Neural cell (in vitro differentiated cells): ENCODE data around the gene ABCC3. TPM values are rescaled to one million over a fixed set of nuclear protein-coding genes. Genes with fewer than 3 reads are reported as not detected.
A peak's percentile ranks its signal among the peaks of the same experiment; 100 is the strongest.

Experiments
- H2AFZ ChIP-seq: fragments of 200-600, 300-800 bp; sonication (generic), shearing (Covaris generic); 2 replicates; pipeline ENCODE4 v1.6.0; 2014; ENCODE audit warnings: low read depth, mild to moderate bottlenecking, antibody characterized with exemption, low read length, moderate library complexity
- H3F3A ChIP-seq: fragments of 200-600 bp; shearing (Covaris generic); 2 replicates; pipeline ENCODE4 v1.6.1; 2016; ENCODE audit warnings: mild to moderate bottlenecking, moderate library complexity, mixed read lengths, antibody characterized with exemption, low read length; ENCODE audit not compliant: insufficient read depth, poor library complexity, severe bottlenecking
- H3K27ac ChIP-seq: fragments of 200-600, 300-800 bp; sonication (generic), shearing (Covaris generic); 2 replicates; pipeline ENCODE4 v1.5.1; 2014; ENCODE audit warnings: mild to moderate bottlenecking, low read length, moderate library complexity
- H3K27me3 ChIP-seq: fragments of 300-800, 200-600 bp; sonication (generic), shearing (Covaris generic); 2 replicates; pipeline ENCODE4 v1.6.0; 2014; ENCODE audit warnings: mild to moderate bottlenecking, low read depth, low read length, moderate library complexity; ENCODE audit not compliant: insufficient read depth
- H3K36me3 ChIP-seq: fragments of 300-800, 200-600 bp; sonication (generic), shearing (Covaris generic); 2 replicates; pipeline ENCODE4 v1.5.1; 2014; ENCODE audit warnings: mild to moderate bottlenecking, antibody characterized with exemption, low read length, moderate library complexity; ENCODE audit not compliant: insufficient read depth
- H3K4me2 ChIP-seq: fragments of 300-800, 200-600 bp; sonication (generic), shearing (Covaris generic); 2 replicates; pipeline ENCODE4 v1.6.0; 2014; ENCODE audit warnings: mild to moderate bottlenecking, low read length
- H3K4me3 ChIP-seq: fragments of 300-800, 200-600 bp; sonication (generic), shearing (Covaris generic); 2 replicates; pipeline ENCODE4 v1.5.1; 2014; ENCODE audit warnings: mild to moderate bottlenecking, low read length, moderate library complexity
- H3K79me2 ChIP-seq: fragments of 200-600 bp; shearing (Covaris generic); replicated peaks from 2 replicates; pipeline ENCODE4 v1.6.0; 2014; ENCODE audit warnings: mild to moderate bottlenecking, low read length, moderate library complexity; ENCODE audit not compliant: insufficient read depth
- H3K9ac ChIP-seq: fragments of 300-800, 200-600 bp; sonication (generic), shearing (Covaris generic); 2 replicates; pipeline ENCODE4 v1.6.1; 2016; ENCODE audit warnings: mild to moderate bottlenecking, low read length, mixed read lengths
- H3K9me2 ChIP-seq: fragments of 200-600 bp; shearing (Covaris generic); 2 replicates; pipeline ENCODE4 v1.6.1; 2016; ENCODE audit warnings: mild to moderate bottlenecking, low read length, mixed read lengths; ENCODE audit not compliant: insufficient read depth
- H3K9me3 ChIP-seq: fragments of 200-600, 300-800 bp; sonication (generic), shearing (Covaris generic); 2 replicates; pipeline ENCODE4 v1.6.1; 2016; ENCODE audit warnings: mild to moderate bottlenecking, mixed run types, low read length, moderate library complexity, mixed read lengths
- H4K20me1 ChIP-seq: fragments of 200-600 bp; shearing (Covaris generic); 2 replicates; pipeline ENCODE4 v1.6.1; 2016; ENCODE audit warnings: mild to moderate bottlenecking, mixed run types; ENCODE audit not compliant: insufficient read depth
- EP300 ChIP-seq: fragments of 450-650 bp; conservative IDR thresholded peaks from 2 replicates; pipeline ENCODE4 v1.6.1; 2014; ENCODE audit warnings: antibody characterized with exemption, mild to moderate bottlenecking, moderate library complexity; ENCODE audit not compliant: poor library complexity, severe bottlenecking
- EZH2 ChIP-seq: fragments of 200-600, 300-800 bp; shearing (Covaris generic), sonication (generic); IDR thresholded peaks from 2 replicates; pipeline ENCODE4 v1.6.1; 2014; ENCODE audit warnings: antibody characterized with exemption, low read length, borderline replicate concordance, mild to moderate bottlenecking; ENCODE audit not compliant: insufficient read depth, poor library complexity, severe bottlenecking
- MXI1 ChIP-seq: fragments of 450-650 bp; conservative IDR thresholded peaks from 2 replicates; pipeline ENCODE4 v1.6.1; 2014; ENCODE audit warnings: antibody characterized with exemption, mild to moderate bottlenecking; ENCODE audit not compliant: poor library complexity, severe bottlenecking
- POLR2AphosphoS5 ChIP-seq: IDR thresholded peaks from 2 replicates; pipeline ENCODE4 v1.6.1; 2012
- RAD21 ChIP-seq: fragments of 450-650 bp; conservative IDR thresholded peaks from 2 replicates; pipeline ENCODE4 v1.6.1; 2014; ENCODE audit warnings: antibody characterized with exemption, mild to moderate bottlenecking, moderate library complexity
- SMC3 ChIP-seq: fragments of 450-650 bp; conservative IDR thresholded peaks from 2 replicates; pipeline ENCODE4 v1.6.1; 2014; ENCODE audit warnings: antibody characterized with exemption, mild to moderate bottlenecking, moderate library complexity; ENCODE audit not compliant: poor library complexity
- TAF1 ChIP-seq: IDR thresholded peaks from 2 replicates; pipeline ENCODE4 v1.6.1; 2012; ENCODE audit warnings: low read depth
- polyA plus RNA-seq: library from polyadenylated mRNA; depleted of rRNA; stranded (reverse); fragments of >200 nt; gene quantifications from 2 replicates; pipeline ENCODE4 v1.2.3, GENCODE V29; 2014
- TF ChIP-seq, protein P1 (sequence below): IDR thresholded peaks from 2 replicates; pipeline ENCODE4 v1.6.1; 2012; ENCODE audit warnings: borderline replicate concordance
- TF ChIP-seq, protein P2 (sequence below): fragments of 450-650 bp; IDR thresholded peaks from 2 replicates; pipeline ENCODE4 v1.5.1; 2014; ENCODE audit warnings: antibody characterized with exemption, mild to moderate bottlenecking, moderate library complexity; ENCODE audit not compliant: poor library complexity, severe bottlenecking

Gene ABCC3
- polyA plus RNA-seq, 1 donor from 2014 or later = not detected

DNA sequence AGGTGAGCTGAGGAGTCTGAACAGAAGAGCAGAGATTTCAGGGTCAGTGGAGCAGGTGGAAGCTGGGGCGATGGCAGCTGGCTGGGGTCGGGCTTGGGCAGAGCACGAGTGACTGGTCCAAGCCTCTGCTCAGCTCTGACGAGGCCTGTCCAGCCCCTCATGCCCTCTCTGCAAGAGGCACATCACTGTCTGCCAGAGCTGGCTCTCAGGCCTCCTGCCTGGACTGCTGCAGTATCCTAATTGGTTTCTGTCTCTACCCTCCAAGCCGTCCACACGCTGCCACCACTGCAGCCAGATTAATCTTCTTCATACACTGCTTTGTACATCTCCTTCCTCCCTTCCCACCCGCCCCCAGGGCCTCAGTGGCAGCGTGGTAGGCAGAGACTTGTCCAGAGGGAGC, 48.8 kb upstream of the ABCC3 start:
- no peak overlapping the region for H3K9ac ChIP-seq
- TF ChIP-seq EZH2 = no peak
- TF ChIP-seq, protein P1, sequence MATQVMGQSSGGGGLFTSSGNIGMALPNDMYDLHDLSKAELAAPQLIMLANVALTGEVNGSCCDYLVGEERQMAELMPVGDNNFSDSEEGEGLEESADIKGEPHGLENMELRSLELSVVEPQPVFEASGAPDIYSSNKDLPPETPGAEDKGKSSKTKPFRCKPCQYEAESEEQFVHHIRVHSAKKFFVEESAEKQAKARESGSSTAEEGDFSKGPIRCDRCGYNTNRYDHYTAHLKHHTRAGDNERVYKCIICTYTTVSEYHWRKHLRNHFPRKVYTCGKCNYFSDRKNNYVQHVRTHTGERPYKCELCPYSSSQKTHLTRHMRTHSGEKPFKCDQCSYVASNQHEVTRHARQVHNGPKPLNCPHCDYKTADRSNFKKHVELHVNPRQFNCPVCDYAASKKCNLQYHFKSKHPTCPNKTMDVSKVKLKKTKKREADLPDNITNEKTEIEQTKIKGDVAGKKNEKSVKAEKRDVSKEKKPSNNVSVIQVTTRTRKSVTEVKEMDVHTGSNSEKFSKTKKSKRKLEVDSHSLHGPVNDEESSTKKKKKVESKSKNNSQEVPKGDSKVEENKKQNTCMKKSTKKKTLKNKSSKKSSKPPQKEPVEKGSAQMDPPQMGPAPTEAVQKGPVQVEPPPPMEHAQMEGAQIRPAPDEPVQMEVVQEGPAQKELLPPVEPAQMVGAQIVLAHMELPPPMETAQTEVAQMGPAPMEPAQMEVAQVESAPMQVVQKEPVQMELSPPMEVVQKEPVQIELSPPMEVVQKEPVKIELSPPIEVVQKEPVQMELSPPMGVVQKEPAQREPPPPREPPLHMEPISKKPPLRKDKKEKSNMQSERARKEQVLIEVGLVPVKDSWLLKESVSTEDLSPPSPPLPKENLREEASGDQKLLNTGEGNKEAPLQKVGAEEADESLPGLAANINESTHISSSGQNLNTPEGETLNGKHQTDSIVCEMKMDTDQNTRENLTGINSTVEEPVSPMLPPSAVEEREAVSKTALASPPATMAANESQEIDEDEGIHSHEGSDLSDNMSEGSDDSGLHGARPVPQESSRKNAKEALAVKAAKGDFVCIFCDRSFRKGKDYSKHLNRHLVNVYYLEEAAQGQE = no peak
- TF ChIP-seq EP300 = no peak
- no peak for TF ChIP-seq RAD21
- no peak for TF ChIP-seq POLR2AphosphoS5
- no peak overlapping the region for H3K4me3 ChIP-seq

DNA sequence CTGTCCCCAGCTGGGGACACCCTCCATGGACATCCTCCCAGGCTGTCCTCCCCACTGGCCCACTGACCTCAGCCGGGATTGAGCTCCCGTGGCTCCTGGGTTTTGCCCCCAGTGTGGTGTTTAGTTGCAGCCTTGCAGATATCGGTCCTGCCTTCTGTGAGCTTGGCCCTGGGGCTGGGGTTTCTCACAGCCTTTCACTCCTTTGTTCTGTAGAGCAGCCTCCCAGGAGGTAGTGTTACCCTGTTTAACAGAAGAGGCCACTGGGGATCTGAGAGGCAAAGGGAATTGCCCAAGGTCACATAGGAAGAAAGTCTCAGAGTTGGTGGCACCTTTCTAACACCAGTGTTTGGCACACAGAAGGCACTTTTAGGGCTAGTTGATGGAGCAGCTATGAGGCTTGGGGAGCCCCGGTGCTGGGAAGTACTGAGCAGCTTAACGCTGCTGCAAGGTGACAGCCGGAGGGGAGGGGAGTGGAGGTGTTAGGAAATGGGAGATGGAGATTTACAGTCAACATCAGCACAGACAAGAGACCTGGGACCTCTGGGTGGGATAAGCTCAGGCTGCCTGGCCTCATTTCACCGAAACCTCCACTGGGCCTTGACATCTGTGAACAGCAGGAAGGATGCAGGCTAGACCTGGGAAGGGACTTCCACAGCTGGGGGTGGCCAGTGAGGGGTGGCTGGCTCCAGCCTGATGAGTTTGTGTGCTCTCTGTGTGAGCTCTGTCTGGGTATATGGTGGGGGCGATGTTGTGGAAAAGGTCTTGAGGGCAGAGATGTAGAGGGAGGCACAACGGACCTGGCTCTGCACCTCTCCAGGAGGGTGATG, 48.0 kb upstream of the ABCC3 start:
- TF ChIP-seq, protein P2, sequence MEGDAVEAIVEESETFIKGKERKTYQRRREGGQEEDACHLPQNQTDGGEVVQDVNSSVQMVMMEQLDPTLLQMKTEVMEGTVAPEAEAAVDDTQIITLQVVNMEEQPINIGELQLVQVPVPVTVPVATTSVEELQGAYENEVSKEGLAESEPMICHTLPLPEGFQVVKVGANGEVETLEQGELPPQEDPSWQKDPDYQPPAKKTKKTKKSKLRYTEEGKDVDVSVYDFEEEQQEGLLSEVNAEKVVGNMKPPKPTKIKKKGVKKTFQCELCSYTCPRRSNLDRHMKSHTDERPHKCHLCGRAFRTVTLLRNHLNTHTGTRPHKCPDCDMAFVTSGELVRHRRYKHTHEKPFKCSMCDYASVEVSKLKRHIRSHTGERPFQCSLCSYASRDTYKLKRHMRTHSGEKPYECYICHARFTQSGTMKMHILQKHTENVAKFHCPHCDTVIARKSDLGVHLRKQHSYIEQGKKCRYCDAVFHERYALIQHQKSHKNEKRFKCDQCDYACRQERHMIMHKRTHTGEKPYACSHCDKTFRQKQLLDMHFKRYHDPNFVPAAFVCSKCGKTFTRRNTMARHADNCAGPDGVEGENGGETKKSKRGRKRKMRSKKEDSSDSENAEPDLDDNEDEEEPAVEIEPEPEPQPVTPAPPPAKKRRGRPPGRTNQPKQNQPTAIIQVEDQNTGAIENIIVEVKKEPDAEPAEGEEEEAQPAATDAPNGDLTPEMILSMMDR = no peak
- TF ChIP-seq SMC3 (no peak), TAF1 (no peak), EZH2 (no peak), POLR2AphosphoS5 (no peak), RAD21 (no peak), MXI1 (no peak), EP300 (no peak)
- TF ChIP-seq, protein P1 = no peak
- H3K79me2 ChIP-seq = no peaks in the 10 kb centered on the region
- H3K9me2 ChIP-seq = no peaks in the 10 kb centered on the region
- H3K27me3 ChIP-seq = no peaks in the 10 kb centered on the region
- no peak overlapping the region for H2AFZ ChIP-seq
- no peaks in the 10 kb centered on the region for H3K36me3 ChIP-seq
- H3K9ac ChIP-seq = peak overlapping the region; percentile 12
- no peaks in the 10 kb centered on the region for H3F3A ChIP-seq
- H3K4me2 ChIP-seq = no peak overlapping the region
- no peak overlapping the region for H3K27ac ChIP-seq
- no peaks in the 10 kb centered on the region for H4K20me1 ChIP-seq
- no peaks in the 10 kb centered on the region for H3K9me3 ChIP-seq
- no peak overlapping the region for H3K4me3 ChIP-seq

More for the DNA sequence above, 48.8 kb upstream of the ABCC3 start:
- Histone ChIP-seq H3K36me3 (no peaks in the 10 kb centered on the region), H3K9me2 (no peaks in the 10 kb centered on the region), H3K4me2 (no peak overlapping the region), H3F3A (no peaks in the 10 kb centered on the region), H3K79me2 (no peaks in the 10 kb centered on the region), H4K20me1 (no peaks in the 10 kb centered on the region), H3K27me3 (no peaks in the 10 kb centered on the region), H3K9me3 (no peaks in the 10 kb centered on the region), H2AFZ (no peak overlapping the region), H3K27ac (no peak overlapping the region)
